Endothelial cell of umbilical vein (primary cell): ENCODE results near the gene CEACAM4. TPM values are rescaled to one million over a fixed set of nuclear protein-coding genes. Genes with fewer than 3 reads are reported as not detected.
A peak's percentile ranks its signal among the peaks of the same experiment; 100 is the strongest.

Experiments used
- BruUV-seq: library from RNA; stranded (reverse); fragments of 400-500 nt; replicated peaks from 2 replicates; lab custom pipeline; 2021; lab: Mats Ljungman, UMichigan
- CTCF ChIA-PET: fragments of 300-600, 350-600 bp; sonication (Branson Sonifier 250); formaldehyde crosslinking; loops from one replicate; lab custom pipeline; 2021; ENCODE audit warnings: antibody characterized with exemption, inconsistent platforms; lab: Charles Lee
- POLR2A ChIA-PET: fragments of 300-600, 350-600 bp; sonication (Branson Sonifier 250); formaldehyde crosslinking; loops from one replicate; lab custom pipeline; 2021; ENCODE audit warnings: antibody characterized with exemption, inconsistent platforms; lab: Charles Lee
- DNase-seq: peaks from one replicate; pipeline ENCODE4 v3.0.0-alpha.2; 2011; ENCODE audit warnings: low read depth, low spot score
- FAIRE-seq: peaks from 2 replicates; lab custom pipeline; 2011; peaks lifted over from hg19 to GRCh38; lab: Jason Lieb, UNC
- H2AFZ ChIP-seq: 2 replicates; pipeline ENCODE4 v1.6.0; 2012; ENCODE audit warnings: low read depth, low read length, control low read depth, inconsistent platforms
- H3K27ac ChIP-seq: 2 replicates; pipeline ENCODE4 v1.5.1; 2011; ENCODE audit warnings: low read depth, mild to moderate bottlenecking, control low read depth, low read length, moderate library complexity; ENCODE audit not compliant: insufficient read depth
- H3K27me3 ChIP-seq, 2 experiments: 2 replicates each; pipeline versions ENCODE4 v1.6.0 to v1.6.1; 2011; ENCODE audit warnings: low read length in 2 of 2, mixed read lengths in 1 of 2; ENCODE audit not compliant: control insufficient read depth in 2 of 2, insufficient read depth in 2 of 2
- H3K36me3 ChIP-seq, 2 experiments: 2 replicates in 1 of 2; 3 replicates in 1 of 2; pipeline ENCODE4 v1.5.1; 2011; ENCODE audit warnings: low read length in 2 of 2, mild to moderate bottlenecking in 1 of 2, moderate library complexity in 1 of 2; ENCODE audit not compliant: control insufficient read depth in 2 of 2, insufficient read depth in 2 of 2; ENCODE audit errors: extremely low read depth in 1 of 2
- H3K4me1 ChIP-seq: 3 replicates; pipeline ENCODE4 v1.5.1; 2011; ENCODE audit warnings: mild to moderate bottlenecking, low read length; ENCODE audit not compliant: control insufficient read depth, insufficient read depth; ENCODE audit errors: extremely low read depth
- H3K4me2 ChIP-seq: 2 replicates; pipeline ENCODE4 v1.6.1; 2011; ENCODE audit warnings: low read length, control low read depth, mixed read lengths; ENCODE audit not compliant: insufficient read depth
- H3K4me3 ChIP-seq, 3 experiments: fragments of 200-600 bp in 1 of 3; sonication (generic), shearing (Covaris generic) in 1 of 3; replicated peaks in 1 of 3; 2 replicates each; pipeline ENCODE4 v1.5.1; 2011 to 2016; ENCODE audit warnings: control low read depth in 3 of 3, low read length in 3 of 3, mild to moderate bottlenecking in 2 of 3, inconsistent platforms in 1 of 3, low read depth in 1 of 3, moderate library complexity in 1 of 3; ENCODE audit not compliant: insufficient read depth in 1 of 3
- H3K79me2 ChIP-seq: 2 replicates; pipeline ENCODE4 v1.6.0; 2012; ENCODE audit warnings: low read length, inconsistent platforms; ENCODE audit not compliant: control insufficient read depth, insufficient read depth
- H3K9ac ChIP-seq: replicated peaks from 2 replicates; pipeline ENCODE3; 2011; ENCODE audit warnings: low read length, control low read depth; ENCODE audit not compliant: insufficient read depth; ENCODE audit errors: extremely low read depth
- H3K9me1 ChIP-seq: replicated peaks from 3 replicates; pipeline ENCODE4 v1.6.0; 2011; ENCODE audit warnings: mild to moderate bottlenecking, low read length; ENCODE audit not compliant: control insufficient read depth, insufficient read depth; ENCODE audit errors: extremely low read depth
- H3K9me3 ChIP-seq: replicated peaks from 2 replicates; pipeline ENCODE4 v1.5.1; 2012; ENCODE audit warnings: low read length, inconsistent platforms; ENCODE audit not compliant: control insufficient read depth, insufficient read depth
- H4K20me1 ChIP-seq: replicated peaks from 2 replicates; pipeline ENCODE3; 2011; ENCODE audit warnings: mild to moderate bottlenecking, low read length; ENCODE audit not compliant: control insufficient read depth, insufficient read depth; ENCODE audit errors: extremely low read depth
- CTCF ChIP-seq, 2 donors: IDR thresholded peaks; 1 replicate in 1 of 2; 2 replicates in 1 of 2; pipeline ENCODE4 v1.5.1; 2011; ENCODE audit warnings: low read length in 2 of 2, mild to moderate bottlenecking in 2 of 2, moderate library complexity in 2 of 2, control low read depth in 1 of 2, inconsistent platforms in 1 of 2, low read depth in 1 of 2; ENCODE audit not compliant: insufficient read depth in 1 of 2; ENCODE audit errors: extremely low read depth in 1 of 2
- FOS ChIP-seq: IDR thresholded peaks from 2 replicates; pipeline ENCODE4 v1.6.1; 2011; ENCODE audit warnings: mild to moderate bottlenecking, low read length, moderate library complexity, borderline replicate concordance; ENCODE audit not compliant: insufficient read depth
- GATA2 ChIP-seq: IDR thresholded peaks from 2 replicates; pipeline ENCODE4 v1.7.0; 2011; ENCODE audit warnings: low read depth, mild to moderate bottlenecking, moderate library complexity, mixed read lengths, low read length; ENCODE audit not compliant: insufficient read length, insufficient read depth
- POLR2A ChIP-seq: IDR thresholded peaks from 2 replicates; pipeline ENCODE4 v1.6.1; 2012; ENCODE audit warnings: low read depth, mild to moderate bottlenecking, control low read depth, low read length
- dilution Hi-C: fragments of 300-500 bp; cut with MboI; formaldehyde crosslinking; loops from one replicate; pipeline ENCODE4 v1.15.0; 2019; ENCODE audit warnings: low sequenced_read_pairs; ENCODE audit not compliant: extremely low pct_ligation_motif_present
- intact Hi-C: fragments of 100-400 bp; cut with micrococcal nuclease; formaldehyde crosslinking; loops from one replicate; pipeline ENCODE4 v1.10.0; 2022
- polyA plus RNA-seq, 4 experiments: library from polyadenylated mRNA; depleted of rRNA in 3 of 4; stranded (reverse) in 3 of 4; unstranded in 1 of 4; fragments of >200 nt; gene quantifications; 2 replicates each; pipeline versions ENCODE4 v1.2.1 to v1.2.3, GENCODE V29; 2011 to 2012; ENCODE audit warnings: missing spikeins in 1 of 4
- total RNA-seq: library from RNA; stranded (reverse); gene quantifications from 2 replicates; pipeline ENCODE4 v1.2.3, GENCODE V29; 2021

The CEACAM4 gene
- total and polyA plus RNA-seq, 2 donors (not counting 3 experiments of a cell fraction or from before 2014, with no cell fraction given), result not detected

- dilution Hi-C loops, result no loop called here
- CTCF ChIA-PET, result interaction anchor here (0.7 to 1.6 kb wide), 6 partner anchors 9 to 139 kb away, joined by 3 to 6 read pairs (median 4); partner anchors contain the start of gene CEACAM21
- DNase-seq, result peak; percentile 36
These were observed 38.2 kb downstream of the CEACAM4 start for GRCh38 chr19:41588497-41589209.

More at GRCh38 chr19:41588497-41589209, 38.2 kb downstream of the CEACAM4 start:
- Histone ChIP-seq H3K36me3 (no peaks in the 10 kb centered on the region), H3K27ac (no peak overlapping the region), H3K9me1 (no peaks in the 10 kb centered on the region), H3K4me3 (no peak overlapping the region), H4K20me1 (no peaks in the 10 kb centered on the region), H3K79me2 (no peaks in the 10 kb centered on the region), H3K4me2 (no peak overlapping the region), H3K9ac (no peak overlapping the region), H3K27me3 (peaks cover 0 to 3% of the 10 kb centered on the region in 2 experiments), H3K9me3 (no peaks in the 10 kb centered on the region), H2AFZ (no peak overlapping the region), H3K4me1 (no peaks in the 10 kb centered on the region)
- POLR2A ChIA-PET, result no interaction called here
- TF ChIP-seq GATA2, result no peak
- no peak for TF ChIP-seq FOS
- no peak for TF ChIP-seq CTCF (IDR thresholded peaks at IDR 0.05; ENCODE audit: extremely low read depth in 1 of 2, insufficient read depth in 1 of 2, low read depth in 1 of 2, low read length in 2 of 2)
- no peak for TF ChIP-seq POLR2A
- peak; percentile 64 for FAIRE-seq
- intact Hi-C loops, result no loop called here
- no TSS peak for BruUV-seq
